Body of pancreas (tissue), 4 donors: ENCODE measurements around the gene MVP. TPM values are rescaled to one million over a fixed set of nuclear protein-coding genes. Genes with fewer than 3 reads are reported as not detected.
A peak's percentile ranks its signal among the peaks of the same experiment; 100 is the strongest.

Experiments
- ATAC-seq: fragments of 150-250 bp; one replicate; pipeline ENCODE4 v1.9.1; 2016
- DNase-seq, 4 donors: peaks; one replicate each; pipeline ENCODE4 v3.0.0-alpha.2; 2019
- H3K27ac ChIP-seq, 4 donors: fragments of 200-600 bp; sonication (generic); 1 replicate in 3 of 4; 2 replicates in 1 of 4; pipeline versions ENCODE4 v1.5.1 to v1.6.1; 2016 to 2019; ENCODE audit warnings: mild to moderate bottlenecking in 1 of 4, mixed read lengths in 1 of 4, moderate library complexity in 1 of 4
- H3K27me3 ChIP-seq, 2 donors: fragments of 200-600 bp; sonication (generic); one replicate each; pipeline ENCODE4 v1.6.0; 2016; ENCODE audit warnings: mild to moderate bottlenecking in 1 of 2
- H3K36me3 ChIP-seq, 2 donors: fragments of 200-600 bp; sonication (generic); replicated peaks in 1 of 2; 2 replicates each; pipeline ENCODE4 v1.5.1; 2016; ENCODE audit warnings: low read depth in 2 of 2; ENCODE audit not compliant: insufficient read depth in 1 of 2
- H3K4me1 ChIP-seq: fragments of 200-600 bp; sonication (generic); one replicate; pipeline ENCODE4 v1.6.0; 2016
- H3K4me3 ChIP-seq, 2 donors: fragments of 200-600 bp; sonication (generic); 1 replicate in 1 of 2; 2 replicates in 1 of 2; pipeline ENCODE4 v1.5.1; 2016 to 2019
- H3K9me3 ChIP-seq, 3 donors: fragments of 200-600 bp; sonication (generic); 1 replicate in 2 of 3; 2 replicates in 1 of 3; pipeline ENCODE4 v1.5.1; 2016
- CTCF ChIP-seq, 7 experiments: fragments of 450-650 bp in 4 of 7; fragments of 200-600 bp in 3 of 7; sonication (generic) in 3 of 7; IDR thresholded peaks; one replicate each; pipeline ENCODE4 v1.5.1; 2016 to 2019; ENCODE audit warnings: antibody characterized with exemption in 7 of 7
- POLR2A ChIP-seq, 3 donors: fragments of 450-650 bp; IDR thresholded peaks; one replicate each; pipeline ENCODE4 v1.6.1; 2016; ENCODE audit warnings: antibody characterized with exemption in 3 of 3, mild to moderate bottlenecking in 2 of 3
- WGBS, 2 donors: methylation state at CpG; one replicate each; pipeline ENCODE4 v1.1.5; 2017; 5-methylcytosine and 5-hydroxymethylcytosine counted together
- intact Hi-C: fragments of 100-400 bp; cut with DNase I; formaldehyde crosslinking; loops from one replicate; pipeline ENCODE4 v1.15.1; 2023
- total RNA-seq, 2 donors: library from RNA; depleted of rRNA; stranded (reverse); fragments of >200 nt; gene quantifications; one replicate each; pipeline ENCODE4 v1.1.0, GENCODE V29; 2016

Gene MVP
- total RNA-seq, 2 donors from 2014 or later, result 75.5 to 139 TPM

DNA sequence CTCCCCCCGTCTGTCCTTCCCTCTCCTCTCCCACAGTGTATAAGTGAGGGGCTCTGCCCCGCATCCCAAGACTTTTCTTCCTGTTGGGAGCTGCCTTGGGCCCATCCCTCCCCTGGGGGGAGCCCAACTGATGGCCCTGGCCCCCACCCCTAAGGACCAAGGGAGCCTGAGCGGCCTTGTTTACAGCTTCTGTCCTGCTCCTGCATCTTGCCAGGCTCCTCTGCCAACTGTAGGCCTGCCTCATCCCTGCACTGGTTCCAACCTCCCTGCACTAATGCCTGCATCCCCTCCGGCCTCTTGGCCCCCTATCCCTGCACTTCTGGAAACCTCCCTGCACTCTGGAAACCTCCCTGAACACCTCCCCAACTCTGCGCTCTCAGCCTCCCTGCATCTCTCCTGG is 5.7 kb upstream of the MVP start:
- no peaks in the 10 kb centered on the region for H3K9me3 ChIP-seq
- H3K27ac ChIP-seq, result no peak overlapping the region
- H3K27me3 ChIP-seq, result no peaks in the 10 kb centered on the region
- H3K4me3 ChIP-seq, result no peak overlapping the region
- TF ChIP-seq POLR2A (IDR thresholded peaks at IDR 0.05) (no peak), CTCF (IDR thresholded peaks at IDR 0.05) (no peak)
- WGBS, 2 donors, result 93 to 98% methylated on average over 5 of the region's 5 CpGs
- H3K4me1 ChIP-seq, result peaks cover 65% of the 10 kb centered on the region
- no peaks in the 10 kb centered on the region for H3K36me3 ChIP-seq
- intact Hi-C loops, result no loop called here
- DNase-seq, result no peak
- ATAC-seq, result no peak

DNA sequence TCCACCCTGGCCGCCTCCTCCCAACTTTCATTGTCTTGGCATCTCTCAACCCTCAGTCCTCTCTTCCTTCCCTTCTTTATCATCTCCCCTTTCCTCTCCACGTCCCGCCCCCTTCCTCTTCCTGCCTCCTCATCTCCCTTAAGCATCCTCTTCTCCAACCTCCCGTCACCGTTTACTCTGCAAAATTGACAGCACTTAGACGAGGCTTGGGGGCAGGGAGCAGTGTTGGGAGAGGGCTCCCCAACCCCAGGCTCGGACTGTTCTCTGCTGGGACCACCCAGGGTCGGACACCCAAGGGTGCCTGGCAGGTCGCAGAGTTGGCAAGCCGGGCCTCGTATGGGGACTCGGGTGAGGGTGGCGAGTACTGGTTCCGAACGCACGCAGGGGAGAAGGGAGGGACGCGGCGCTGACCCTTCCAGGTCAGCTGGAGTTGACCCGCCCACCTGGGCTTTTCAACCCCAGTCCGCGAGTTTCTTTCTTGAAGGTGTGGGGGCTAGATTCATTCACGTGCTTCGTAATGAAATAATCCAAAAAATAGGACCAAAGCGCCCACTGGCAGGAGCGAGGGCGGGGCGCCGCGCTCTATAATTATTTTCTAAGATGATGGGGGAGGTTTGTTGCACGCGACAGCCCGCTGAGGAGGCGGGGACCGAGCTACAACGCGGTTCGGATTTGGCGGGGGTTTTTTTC is 5.1 kb upstream of the MVP start:
- intact Hi-C loops, result no loop called here

GRCh38 chr16:29815793-29816693 is 4.2 kb upstream of the MVP start, which contains the start of gene PAGR1:
Gene PAGR1 (plus strand): TSS chr16:29816152. CDS start chr16:29816526, 374 bp downstream.
- WGBS, 2 donors, result 0 to 1% methylated on average over 32 to 70 of the region's 70 CpGs
- TF ChIP-seq POLR2A (IDR thresholded peaks at IDR 0.05), result peak; percentile 49 to 87 (median 85)
- peak; percentile 80 to 93 (median 89) for TF ChIP-seq CTCF (IDR thresholded peaks at IDR 0.05)
- Histone ChIP-seq H3K27me3 (no peaks in the 10 kb centered on the region), H3K36me3 (no peaks in the 10 kb centered on the region), H3K9me3 (no peaks in the 10 kb centered on the region), H3K4me3 (peak within 1 kb of the TSS; percentile 71 to 76), H3K4me1 (peaks cover 60% of the 10 kb centered on the region), H3K27ac (peak within 1 kb of the TSS; percentile 85 to 97 (median 96))
- peak; percentile 82 for ATAC-seq
- peak; percentile 99 for DNase-seq
- intact Hi-C loops, result no loop called here

More for the DNA sequence above, 5.1 kb upstream of the MVP start:
- Histone ChIP-seq H3K4me3 (no peak overlapping the region), H3K36me3 (no peaks in the 10 kb centered on the region), H3K4me1 (peaks cover 65% of the 10 kb centered on the region), H3K27me3 (no peaks in the 10 kb centered on the region), H3K27ac (peak overlapping the region in 3 of 4 donors; percentile 85 to 97 (median 97)), H3K9me3 (no peaks in the 10 kb centered on the region)
- DNase-seq, result peak in 2 of 4 donors; percentile 38 to 47
- TF ChIP-seq POLR2A (IDR thresholded peaks at IDR 0.05) (no peak), CTCF (IDR thresholded peaks at IDR 0.05) (no peak)
- ATAC-seq, result no peak
- 11 to 16% methylated on average over 35 to 39 of the region's 39 CpGs for WGBS, 2 donors

- Histone ChIP-seq H3K27ac (peak overlapping the region; percentile 85 to 97 (median 96)), H3K9me3 (no peaks in the 10 kb centered on the region), H3K36me3 (no peaks in the 10 kb centered on the region), H3K4me1 (peaks cover 60% of the 10 kb centered on the region), H3K4me3 (peak overlapping the region; percentile 71 to 76), H3K27me3 (no peaks in the 10 kb centered on the region)
- intact Hi-C loops, result no loop called here
- ATAC-seq, result peak; percentile 32
- WGBS, 2 donors, result 1% methylated on average over 21 to 37 of the region's 37 CpGs
- TF ChIP-seq CTCF (IDR thresholded peaks at IDR 0.05) (peak in 1 of 7 experiments; percentile 14), POLR2A (IDR thresholded peaks at IDR 0.05) (no peak)
- peak; percentile 64 to 75 (median 74) for DNase-seq
Measured at GRCh38 chr16:29816694-29817441, 3.4 kb upstream of the MVP start.
